GM19351 (cell line): ENCODE measurements around the gene CNDP2.
"Not testable (repeated sequence)": the region's sequence is repeated elsewhere in the genome, so short reads cannot be mapped to it uniquely, and the experiment has no call there.

ENCODE experiments used
- ATAC-seq: cut with Tn5 transposase; IDR thresholded peaks from one replicate; pipeline ENCODE4 v1.9.1; 2021; ENCODE audit warnings: mild to moderate bottlenecking, moderate library complexity; ENCODE audit not compliant: unreplicated experiment

CNDP2 gene

DNA sequence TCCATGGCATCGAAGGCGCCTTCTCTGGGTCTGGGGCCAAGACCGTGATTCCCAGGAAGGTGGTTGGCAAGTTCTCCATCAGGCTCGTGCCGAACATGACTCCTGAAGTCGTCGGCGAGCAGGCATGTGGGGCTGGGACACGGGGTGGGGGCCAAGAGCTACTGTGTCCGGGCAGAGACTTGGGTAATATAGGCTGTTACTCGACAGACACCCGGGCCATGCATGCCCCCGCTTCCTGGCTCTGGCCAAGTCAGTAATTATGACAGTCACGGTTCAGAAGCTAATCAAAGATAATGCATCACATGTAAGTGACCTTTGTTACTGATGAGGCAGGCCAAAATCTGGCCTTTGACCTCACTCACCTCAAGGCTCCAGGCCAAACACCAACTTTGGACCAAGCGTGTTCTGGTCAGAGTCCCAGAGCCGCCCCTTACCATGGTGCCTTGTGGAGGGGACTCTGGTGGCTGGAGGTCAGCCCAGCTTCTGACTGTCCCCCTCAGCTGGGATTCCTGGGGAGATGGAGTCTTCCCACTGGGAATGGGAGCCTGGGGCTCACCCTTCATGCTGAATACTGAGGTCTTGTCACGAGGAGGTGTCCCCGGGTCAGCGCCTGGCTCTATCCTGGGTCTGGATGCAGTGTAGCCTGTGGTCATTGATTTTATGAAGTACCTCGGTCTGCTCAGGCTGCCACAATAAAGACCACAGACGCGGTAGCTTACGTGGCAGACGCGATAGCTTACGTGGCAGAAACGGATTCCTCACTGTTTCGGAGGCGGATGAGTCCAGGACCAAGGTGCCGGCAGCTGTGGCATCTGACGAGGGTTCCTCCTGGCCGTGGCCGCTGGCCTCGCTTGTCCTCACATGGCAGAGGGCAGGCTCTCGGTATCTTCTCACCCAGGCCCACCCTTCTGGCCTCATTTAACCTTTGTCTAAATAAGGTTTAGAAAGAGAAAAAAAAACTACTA lies 20.4 kb downstream of the CNDP2 start:
- ATAC-seq: no peak

DNA sequence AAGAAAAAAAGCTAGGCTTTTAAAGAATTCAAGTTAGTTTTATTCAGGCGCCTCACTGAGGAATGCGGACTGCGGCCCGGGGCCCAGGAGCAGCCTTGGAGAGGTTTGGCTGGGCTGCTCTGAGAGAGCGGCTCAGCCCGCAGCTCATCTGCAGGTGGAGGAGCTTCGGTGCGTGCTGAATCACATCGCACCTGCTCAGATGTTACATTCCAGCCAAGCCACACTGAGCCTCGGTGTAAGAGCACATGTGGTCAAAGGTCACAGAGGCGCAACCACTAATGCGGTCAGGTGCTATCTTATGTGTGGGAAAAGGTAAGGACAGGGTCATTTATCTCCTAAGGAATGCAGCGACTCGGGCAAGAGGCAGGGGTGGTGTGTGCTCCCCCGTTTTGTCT lies 21.1 kb downstream of the CNDP2 start:
- ATAC-seq: no peak

DNA sequence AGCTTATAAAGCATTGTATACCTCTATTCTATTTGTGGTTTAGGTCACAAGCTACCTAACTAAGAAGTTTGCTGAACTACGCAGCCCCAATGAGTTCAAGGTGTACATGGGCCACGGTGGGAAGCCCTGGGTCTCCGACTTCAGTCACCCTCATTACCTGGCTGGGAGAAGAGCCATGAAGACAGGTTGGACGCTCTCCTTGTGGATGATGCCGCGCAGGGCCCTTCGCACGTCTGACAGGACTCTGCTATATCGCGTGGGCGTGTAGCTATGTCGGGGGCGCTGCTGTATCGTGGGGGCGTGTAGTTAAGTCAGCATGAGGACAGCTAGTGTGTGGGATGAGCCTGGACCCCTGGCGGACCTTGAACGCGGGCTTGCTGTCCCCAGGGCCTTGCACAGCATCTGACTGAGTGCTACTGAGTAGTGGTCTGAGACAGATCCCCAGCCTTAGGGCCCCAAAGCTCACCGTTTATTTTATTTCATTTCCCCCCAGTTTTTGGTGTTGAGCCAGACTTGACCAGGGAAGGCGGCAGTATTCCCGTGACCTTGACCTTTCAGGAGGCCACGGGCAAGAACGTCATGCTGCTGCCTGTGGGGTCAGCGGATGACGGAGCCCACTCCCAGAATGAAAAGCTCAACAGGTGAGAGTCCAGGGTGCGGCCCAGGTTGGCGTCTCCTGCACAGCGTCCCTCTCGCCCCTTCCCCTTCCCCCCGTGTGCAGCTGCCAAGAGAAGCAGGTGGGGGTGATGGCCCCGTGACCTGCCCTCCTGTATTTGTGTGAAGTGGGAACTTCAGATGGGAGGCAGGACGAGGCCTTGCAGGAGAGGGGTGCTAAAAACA lies 22.5 kb downstream of the CNDP2 start:
- no peak for ATAC-seq

DNA sequence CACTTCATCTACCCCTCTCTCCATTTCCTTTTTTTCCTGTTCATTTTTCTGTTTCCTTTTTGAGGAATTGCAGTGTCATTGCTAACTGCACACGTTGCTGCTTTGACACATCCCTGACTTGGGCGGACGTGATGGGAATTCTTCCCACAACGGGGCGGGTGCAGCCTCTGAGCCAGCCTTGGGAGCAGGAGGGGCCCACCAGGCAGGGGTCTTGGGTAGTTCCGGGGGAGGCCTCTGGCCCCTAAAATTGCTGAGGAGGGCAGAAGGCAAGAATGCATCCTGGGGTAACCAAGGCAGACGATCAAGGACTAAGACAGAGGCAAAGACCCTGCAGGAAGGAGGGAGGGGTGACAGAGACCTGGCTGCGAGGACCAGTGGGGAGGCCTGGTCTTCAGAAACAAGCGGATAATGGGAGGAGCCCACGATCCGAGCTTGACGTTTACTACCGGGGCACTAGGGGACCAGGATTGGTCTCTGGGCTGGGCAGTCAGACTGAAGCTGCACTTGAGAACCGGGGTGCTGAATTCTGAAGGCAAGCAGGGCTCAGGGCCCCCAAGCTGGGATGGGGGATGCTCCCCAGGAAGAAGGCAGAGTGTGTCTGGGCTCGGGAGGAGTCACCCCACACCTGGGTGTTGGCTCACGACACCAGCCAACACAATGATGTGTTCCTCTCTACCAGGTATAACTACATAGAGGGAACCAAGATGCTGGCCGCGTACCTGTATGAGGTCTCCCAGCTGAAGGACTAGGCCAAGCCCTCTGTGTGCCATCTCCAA lies 23.3 kb downstream of the CNDP2 start:
- no peak for ATAC-seq

DNA sequence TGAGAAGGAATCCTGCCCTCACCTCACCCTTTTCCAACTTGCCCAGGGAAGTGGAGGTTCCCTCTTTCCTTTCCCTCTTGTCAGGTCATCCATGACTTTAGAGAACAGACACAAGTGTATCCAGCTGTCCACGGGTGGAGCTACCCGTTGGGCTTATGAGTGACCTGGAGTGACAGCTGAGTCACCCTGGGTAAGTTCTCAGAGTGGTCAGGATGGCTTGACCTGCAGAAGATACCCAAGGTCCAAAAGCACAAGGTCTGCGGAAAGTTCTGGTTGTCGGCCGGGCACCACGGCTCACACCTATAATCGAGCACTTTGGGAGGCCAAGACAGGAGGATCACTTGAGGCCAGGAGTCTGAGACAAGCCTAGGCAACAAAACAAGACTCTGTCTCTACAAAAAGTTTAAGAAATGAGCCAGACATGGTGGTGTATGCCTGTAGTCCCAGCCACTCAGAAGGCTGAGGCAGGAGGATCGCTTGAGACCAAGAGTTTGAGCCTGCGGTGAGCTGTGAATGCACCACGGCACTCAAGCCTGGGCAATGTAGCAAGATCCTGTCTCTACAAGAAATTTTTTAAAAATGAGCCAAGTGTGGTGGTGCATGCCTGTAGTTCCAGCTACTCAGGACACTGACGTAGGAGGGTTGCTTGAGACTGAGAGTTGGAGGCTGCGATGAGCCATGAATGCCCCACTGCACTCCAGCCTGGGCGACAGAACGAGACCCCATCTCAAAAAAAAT lies 24.1 kb downstream of the CNDP2 start:
- no peak for ATAC-seq

DNA sequence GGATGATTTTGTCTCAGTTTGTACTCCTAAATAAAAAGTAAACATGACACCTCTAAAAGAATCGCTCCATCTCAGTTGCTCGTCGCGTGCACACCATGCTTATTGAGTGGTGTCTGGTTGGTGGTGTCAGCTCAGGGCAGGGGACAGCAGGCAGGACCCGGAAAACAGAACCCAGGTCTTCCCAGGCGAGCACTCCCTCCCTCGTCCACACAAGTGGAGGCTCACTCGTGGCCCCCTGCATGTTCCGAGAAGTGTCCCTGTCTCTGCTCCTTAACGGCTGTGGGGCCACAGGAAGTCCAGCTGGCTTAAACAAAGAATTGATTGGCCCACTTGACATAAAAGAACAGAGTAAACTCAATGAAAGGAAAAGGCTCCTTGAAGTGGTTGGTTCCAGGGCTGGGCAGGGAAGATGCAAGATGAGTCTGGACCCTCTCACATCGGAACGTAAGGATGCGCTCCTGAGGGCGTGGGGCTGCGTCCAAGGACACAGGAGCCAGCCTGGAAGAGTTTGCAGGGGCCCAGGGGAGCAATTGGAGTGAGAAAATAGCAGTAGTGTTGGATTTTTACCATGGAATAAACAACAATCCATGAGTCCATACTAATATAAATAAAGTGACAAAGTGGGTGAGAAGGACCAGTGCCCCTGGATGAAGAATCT lies 25.0 kb downstream of the CNDP2 start:
- no peak for ATAC-seq

DNA sequence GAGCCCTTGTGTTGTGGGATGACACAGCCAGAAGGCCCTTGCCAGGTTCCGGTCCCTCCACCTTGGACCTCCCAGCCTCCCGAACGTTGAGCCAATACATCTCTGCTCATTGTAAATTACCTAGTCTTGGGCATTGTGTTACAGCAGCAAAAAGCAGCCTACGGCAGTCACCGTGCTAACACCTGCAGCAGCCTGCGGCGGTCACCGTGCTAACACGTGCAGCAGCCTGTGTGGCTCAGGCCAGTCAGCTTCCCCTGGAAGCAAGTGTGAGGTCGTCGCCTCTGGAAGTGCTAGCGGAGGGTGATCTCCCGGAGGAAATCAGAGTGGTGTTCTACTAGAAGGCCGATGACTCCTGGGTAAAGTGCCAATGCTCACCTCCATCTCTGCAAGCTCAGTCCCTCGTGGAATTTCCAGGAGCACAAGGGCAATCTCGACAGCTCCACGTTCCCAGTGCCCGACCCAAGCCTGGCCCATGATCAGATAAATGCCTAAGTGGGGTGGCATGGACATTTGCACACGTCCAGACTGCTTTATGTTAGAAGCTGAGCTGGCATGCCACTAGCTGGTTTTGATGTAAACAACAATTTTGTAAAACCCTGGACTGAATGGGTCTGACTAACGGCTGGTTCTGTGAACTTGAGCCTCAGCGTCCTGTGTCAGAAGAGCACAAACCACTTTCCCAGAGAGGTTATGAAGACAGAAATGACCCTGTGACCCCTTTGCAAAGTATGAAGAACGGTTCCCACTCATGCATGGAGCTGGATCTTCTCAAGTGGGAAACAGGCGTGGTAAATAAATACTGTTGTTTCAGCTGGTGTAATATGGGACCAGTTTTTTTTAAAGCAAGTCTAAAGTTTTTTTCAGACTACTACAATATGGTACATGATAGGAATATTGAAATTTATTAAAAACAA lies 26.7 kb downstream of the CNDP2 start:
- ATAC-seq: no peak

DNA sequence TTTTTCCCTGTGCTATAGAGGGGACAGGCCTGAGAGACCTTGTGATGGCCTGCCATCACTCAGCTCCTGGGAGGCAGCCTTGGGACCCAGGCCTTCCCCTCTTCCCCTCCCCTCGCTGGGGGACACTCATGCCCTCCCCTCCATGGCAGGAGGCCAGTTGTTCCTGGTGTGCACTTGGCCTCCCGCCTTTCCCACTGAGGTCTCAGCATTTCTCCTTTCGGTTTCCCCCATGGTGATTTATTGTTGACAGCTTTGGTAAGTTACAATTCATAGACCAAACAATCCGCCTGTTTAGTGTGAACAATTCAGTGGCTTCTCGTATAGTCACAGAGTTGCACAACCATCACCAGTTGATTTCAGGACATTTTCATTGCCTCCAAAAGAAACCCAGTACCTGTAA lies 27.9 kb downstream of the CNDP2 start:
- no peak for ATAC-seq

DNA sequence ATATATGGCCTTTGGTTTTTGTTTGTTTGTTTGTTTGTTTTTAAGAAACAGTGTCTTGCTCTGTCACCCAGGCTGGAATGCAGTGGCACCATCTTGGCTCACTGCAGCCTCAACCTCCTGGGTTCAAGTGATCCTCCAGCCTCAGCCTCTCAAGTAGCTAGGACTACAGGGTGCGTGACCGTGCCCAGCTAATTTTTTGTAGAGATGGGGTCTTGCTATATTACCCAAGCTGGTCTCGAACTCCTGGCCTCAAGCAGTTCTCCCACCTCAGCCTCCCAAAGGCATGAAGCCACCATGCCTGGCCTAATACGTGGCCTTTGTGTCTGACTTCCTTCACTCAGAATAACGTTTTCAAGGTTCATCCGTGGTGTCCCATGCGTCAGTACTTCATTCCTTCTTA lies 28.8 kb downstream of the CNDP2 start:
- not testable (repeated sequence) for ATAC-seq

DNA sequence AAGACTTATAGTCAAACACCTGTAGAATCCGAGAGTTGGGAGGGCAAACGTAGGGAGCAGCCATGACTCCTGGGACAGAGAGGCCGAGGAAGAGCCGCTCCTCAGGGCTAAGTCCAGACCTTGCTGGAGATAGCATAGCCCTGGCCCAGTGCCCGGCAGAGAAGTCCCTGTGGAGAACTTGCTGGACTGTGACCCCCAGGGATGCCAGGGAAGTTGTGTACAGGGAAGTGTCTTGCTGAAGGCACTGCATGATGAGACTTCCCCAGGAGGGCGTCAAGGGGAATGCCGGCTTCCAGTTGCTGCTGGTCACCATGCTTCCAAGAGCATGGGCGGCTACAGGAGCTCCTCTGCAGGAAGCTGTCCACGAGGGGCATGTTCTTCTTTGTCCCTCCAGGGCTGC lies 29.6 kb downstream of the CNDP2 start:
- no peak for ATAC-seq

DNA sequence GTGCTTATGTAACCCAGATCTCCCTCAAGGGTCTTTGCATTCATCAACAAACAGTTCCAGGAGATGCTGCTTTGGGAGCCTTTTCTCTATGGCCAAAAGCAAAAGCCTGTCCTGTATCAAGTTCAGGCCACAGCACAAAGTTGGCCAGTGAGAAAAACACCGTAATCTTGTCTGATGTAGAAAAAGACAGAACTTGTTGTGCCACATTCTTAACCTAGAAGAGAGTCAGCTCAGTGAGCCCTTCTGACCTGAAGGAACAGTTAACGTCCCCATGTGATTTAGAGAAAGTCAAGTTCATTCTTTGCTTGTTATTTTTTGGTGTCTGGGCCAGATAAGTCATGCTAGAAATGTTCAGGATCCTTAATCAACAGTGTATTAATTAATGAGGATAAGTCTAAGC lies 30.3 kb downstream of the CNDP2 start:
- no peak for ATAC-seq

DNA sequence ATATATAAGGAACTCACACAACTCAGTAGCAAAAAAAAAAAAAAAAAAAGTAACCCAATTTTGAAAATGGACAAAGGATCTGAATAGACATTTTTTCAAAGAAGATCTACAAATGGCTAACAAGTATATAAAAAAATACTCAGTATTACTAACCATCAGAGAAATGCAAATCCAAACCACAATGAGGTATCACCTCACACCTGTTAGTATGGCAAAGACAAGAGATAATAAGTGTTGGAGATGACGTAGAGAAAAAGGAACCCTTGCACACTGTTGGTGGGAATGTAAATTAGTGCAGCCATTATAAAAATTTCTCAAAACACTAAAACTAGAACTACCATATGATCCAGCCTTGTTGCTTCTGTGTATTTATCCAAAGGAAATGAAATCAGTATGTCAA lies 32.3 kb downstream of the CNDP2 start:
- peak; percentile 86 for ATAC-seq

DNA sequence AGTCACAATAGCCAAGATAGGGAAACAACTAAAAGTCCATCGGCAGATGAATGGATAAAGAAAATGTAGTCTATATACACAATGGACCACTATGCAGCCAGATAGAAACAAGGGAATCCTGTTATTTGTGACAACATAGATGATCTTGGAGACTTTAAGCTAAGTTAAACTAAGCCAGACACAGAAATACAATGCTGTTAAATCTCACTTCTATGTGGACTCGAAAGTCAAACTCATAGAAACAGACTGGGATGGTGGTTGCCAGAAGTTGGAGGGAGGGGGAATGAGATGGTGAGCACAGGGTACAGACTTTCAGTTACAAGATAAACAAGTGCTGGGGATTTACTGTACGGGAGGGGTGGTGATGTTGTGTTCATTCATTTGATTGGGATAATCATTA lies 32.8 kb downstream of the CNDP2 start:
- peak; percentile 2 for ATAC-seq

DNA sequence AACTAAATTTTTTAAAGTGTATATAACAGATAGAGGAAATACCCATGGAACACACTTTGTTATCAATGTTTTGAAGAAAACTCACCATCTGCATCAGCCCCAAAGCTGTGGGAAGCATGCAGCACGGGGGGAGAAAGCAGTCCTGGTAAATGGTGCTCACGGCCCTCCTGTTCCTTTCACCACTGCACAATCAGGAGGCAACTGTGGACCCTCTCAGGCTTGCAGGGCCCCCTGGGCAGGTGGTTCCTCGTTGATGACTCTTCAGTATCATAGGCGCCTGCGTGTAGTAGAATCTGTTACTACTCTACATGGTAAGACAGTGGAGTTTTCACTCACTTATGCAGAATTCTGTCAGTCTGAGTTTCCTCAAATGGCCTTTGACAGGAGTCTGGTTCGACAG lies 33.2 kb downstream of the CNDP2 start:
- no peak for ATAC-seq

DNA sequence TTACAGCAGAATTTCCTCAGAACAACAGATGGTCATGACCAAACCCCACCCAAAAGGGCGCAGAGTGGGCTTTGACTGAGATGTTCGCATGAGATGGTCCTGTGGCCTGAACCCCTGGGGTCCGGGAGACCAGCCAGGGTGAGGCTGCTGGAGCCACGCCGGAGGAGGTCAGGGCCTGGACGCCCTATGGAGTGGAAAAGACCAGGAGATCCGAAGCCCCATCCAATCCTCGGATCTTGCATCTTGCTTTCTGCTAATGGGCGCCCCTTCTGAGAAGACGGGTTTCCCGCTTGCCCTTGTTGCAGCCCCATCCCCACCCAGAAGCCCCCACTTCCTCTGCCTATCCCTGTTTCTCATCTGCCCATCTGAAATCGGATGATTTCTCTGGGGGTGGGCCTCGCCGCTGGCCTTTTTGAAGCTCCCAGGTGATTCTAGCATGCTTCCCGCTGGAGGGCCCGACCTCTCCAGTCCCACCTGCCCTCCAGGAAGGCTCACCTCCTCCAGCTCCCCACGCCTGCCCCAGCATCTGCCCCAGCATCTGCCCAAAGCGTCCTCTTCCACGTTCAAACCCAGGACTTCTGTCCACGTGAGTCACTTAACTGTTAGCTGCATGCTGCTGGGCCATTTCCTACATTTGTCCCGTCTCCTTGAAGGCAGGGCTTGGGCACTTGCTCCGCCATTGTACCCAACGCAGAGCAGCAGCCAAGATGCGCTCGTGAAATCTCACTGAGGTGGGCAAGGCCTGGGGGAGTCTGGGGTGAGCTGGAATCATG lies 33.8 kb downstream of the CNDP2 start:
- no peak for ATAC-seq

DNA sequence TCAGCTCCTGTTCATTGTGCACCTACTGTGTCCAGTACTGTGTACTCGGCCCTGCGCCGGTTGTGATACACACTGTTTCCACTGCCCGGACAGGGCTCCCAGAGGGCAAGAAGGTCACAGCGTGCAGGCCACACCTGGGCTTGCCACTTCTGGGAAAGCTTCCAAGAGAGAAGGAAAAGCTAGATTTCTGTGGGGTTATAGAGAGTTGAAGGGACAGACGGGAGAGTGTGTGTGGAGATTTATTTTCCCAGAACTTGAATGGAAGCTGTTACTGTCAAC lies 34.4 kb downstream of the CNDP2 start:
- no peak for ATAC-seq

DNA sequence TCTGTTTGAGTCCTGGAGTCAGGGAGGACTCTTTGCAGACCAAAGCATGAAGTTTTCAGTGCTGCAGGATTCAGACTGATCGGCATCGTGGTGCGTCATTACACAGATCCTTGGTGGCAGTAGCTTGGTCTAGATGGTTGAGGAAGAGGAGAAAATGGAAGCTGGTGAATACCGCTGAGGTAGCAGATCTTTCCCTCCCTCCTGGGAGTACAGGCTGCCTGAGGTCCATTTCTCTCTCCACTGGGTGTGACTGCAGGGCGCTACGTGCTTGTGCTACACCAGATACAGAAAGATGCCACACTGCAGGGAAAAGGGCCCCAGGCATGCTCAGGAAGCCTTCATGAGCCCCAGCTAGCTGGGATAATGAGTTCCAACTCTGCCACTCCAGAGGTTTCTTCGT lies 34.9 kb downstream of the CNDP2 start:
- no peak for ATAC-seq

DNA sequence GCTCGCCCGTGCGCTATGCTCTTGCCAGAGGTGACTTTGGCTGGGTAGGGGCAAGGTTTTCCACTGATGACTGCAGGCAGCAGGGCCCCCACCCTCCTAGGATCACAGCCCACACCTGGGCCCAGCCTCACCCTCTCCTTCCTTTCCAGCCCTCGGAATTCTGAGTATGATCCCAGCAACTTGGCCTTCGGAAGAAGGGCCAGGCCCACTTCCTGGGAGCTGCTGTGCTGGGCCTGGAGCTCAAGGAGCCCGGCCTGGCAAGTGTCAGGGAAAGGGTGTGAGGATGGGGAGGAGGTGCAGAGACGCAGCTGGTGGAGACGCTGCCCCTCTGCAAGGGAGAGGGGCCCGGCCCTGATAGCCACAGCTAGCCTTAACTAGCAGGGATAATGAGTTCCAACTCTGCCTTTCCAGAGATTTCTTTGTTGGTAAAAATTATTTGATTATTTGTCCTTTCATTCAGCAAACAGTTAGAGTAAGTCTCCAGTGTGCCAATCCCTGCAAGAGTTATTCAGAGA lies 36.4 kb downstream of the CNDP2 start:
- ATAC-seq: no peak
